ENCODE results near the gene ANKEF1.
A peak's percentile ranks its signal among the peaks of the same experiment; 100 is the strongest.

The ANKEF1 gene

GRCh38 chr20:10042086-10042485, 7.3 kb downstream of the ANKEF1 start:
- H3K4me2 ChIP-seq (ENCODE audit: low read depth, low read length, poor library complexity, severe bottlenecking), result no peak overlapping the region
- no peaks in the 10 kb centered on the region for H3K79me2 ChIP-seq (ENCODE audit: insufficient read depth, low read length)
- TF ChIP-seq CTCF (conservative IDR thresholded peaks at IDR 0.05; ENCODE audit: low read length), result no peak
- TF ChIP-seq EZH2phosphoT487 (IDR thresholded peaks at IDR 0.05; ENCODE audit: borderline replicate concordance), result no peak
- H2AFZ ChIP-seq (ENCODE audit: low read length), result no peak overlapping the region
- no peaks in the 10 kb centered on the region for H3K27me3 ChIP-seq (ENCODE audit: insufficient read depth, low read length, poor library complexity, severe bottlenecking)
- H3K9me2 ChIP-seq (replicated peaks; ENCODE audit: low read depth, low read length), result no peaks in the 10 kb centered on the region
- no peaks in the 10 kb centered on the region for H3K4me1 ChIP-seq (ENCODE audit: insufficient read depth, low read length, poor library complexity, severe bottlenecking)
- no peaks in the 10 kb centered on the region for H3K9me3 ChIP-seq (ENCODE audit: insufficient read depth, low read depth, low read length)
- no peak overlapping the region for H3K4me3 ChIP-seq (ENCODE audit: low read length, poor library complexity, severe bottlenecking)
- no peaks in the 10 kb centered on the region for H4K20me1 ChIP-seq (ENCODE audit: insufficient read depth, low read length, poor library complexity, severe bottlenecking)
- H3F3A ChIP-seq (ENCODE audit: low read depth), result no peaks in the 10 kb centered on the region
- H3K9ac ChIP-seq (ENCODE audit: low read depth, low read length, poor library complexity, severe bottlenecking), result no peak overlapping the region
- H3K36me3 ChIP-seq (ENCODE audit: insufficient read depth, low read length), result no peaks in the 10 kb centered on the region

GRCh38 chr20:10047427-10047826, 12.6 kb downstream of the ANKEF1 start:
- Histone ChIP-seq H3K27me3 (ENCODE audit: insufficient read depth, low read length, poor library complexity, severe bottlenecking) (no peaks in the 10 kb centered on the region), H4K20me1 (ENCODE audit: insufficient read depth, low read length, poor library complexity, severe bottlenecking) (no peaks in the 10 kb centered on the region), H3K4me2 (ENCODE audit: low read depth, low read length, poor library complexity, severe bottlenecking) (no peak overlapping the region), H3K4me1 (ENCODE audit: insufficient read depth, low read length, poor library complexity, severe bottlenecking) (no peaks in the 10 kb centered on the region), H3F3A (ENCODE audit: low read depth) (no peaks in the 10 kb centered on the region), H3K9ac (ENCODE audit: low read depth, low read length, poor library complexity, severe bottlenecking) (no peak overlapping the region), H3K9me2 (replicated peaks; ENCODE audit: low read depth, low read length) (no peaks in the 10 kb centered on the region), H3K9me3 (ENCODE audit: insufficient read depth, low read depth, low read length) (no peaks in the 10 kb centered on the region), H3K4me3 (ENCODE audit: low read length, poor library complexity, severe bottlenecking) (no peak overlapping the region), H3K79me2 (ENCODE audit: insufficient read depth, low read length) (no peaks in the 10 kb centered on the region), H2AFZ (ENCODE audit: low read length) (no peak overlapping the region), H3K36me3 (ENCODE audit: insufficient read depth, low read length) (no peaks in the 10 kb centered on the region)
- TF ChIP-seq EZH2phosphoT487 (IDR thresholded peaks at IDR 0.05; ENCODE audit: borderline replicate concordance), result no peak
- peak; percentile 40; the same call in 1 of the 2 replicates for TF ChIP-seq CTCF (conservative IDR thresholded peaks at IDR 0.05; ENCODE audit: low read length)

- no peaks in the 10 kb centered on the region for H4K20me1 ChIP-seq (ENCODE audit: insufficient read depth, low read length, poor library complexity, severe bottlenecking)
- H3K79me2 ChIP-seq (ENCODE audit: insufficient read depth, low read length), result no peaks in the 10 kb centered on the region
- H2AFZ ChIP-seq (ENCODE audit: low read length), result no peak overlapping the region
These were observed 16.4 kb downstream of the ANKEF1 start for GRCh38 chr20:10051185-10051584.

More at GRCh38 chr20:10051185-10051584, 16.4 kb downstream of the ANKEF1 start:
- no peaks in the 10 kb centered on the region for H3K4me1 ChIP-seq (ENCODE audit: insufficient read depth, low read length, poor library complexity, severe bottlenecking)
- no peak overlapping the region for H3K9ac ChIP-seq (ENCODE audit: low read depth, low read length, poor library complexity, severe bottlenecking)
- no peaks in the 10 kb centered on the region for H3K27me3 ChIP-seq (ENCODE audit: insufficient read depth, low read length, poor library complexity, severe bottlenecking)
- H3F3A ChIP-seq (ENCODE audit: low read depth), result no peaks in the 10 kb centered on the region
- H3K36me3 ChIP-seq (ENCODE audit: insufficient read depth, low read length), result no peaks in the 10 kb centered on the region
- no peak overlapping the region for H3K4me3 ChIP-seq (ENCODE audit: low read length, poor library complexity, severe bottlenecking)
- no peaks in the 10 kb centered on the region for H3K9me3 ChIP-seq (ENCODE audit: insufficient read depth, low read depth, low read length)
- H3K9me2 ChIP-seq (replicated peaks; ENCODE audit: low read depth, low read length), result no peaks in the 10 kb centered on the region
- no peak overlapping the region for H3K4me2 ChIP-seq (ENCODE audit: low read depth, low read length, poor library complexity, severe bottlenecking)
- TF ChIP-seq EZH2phosphoT487 (IDR thresholded peaks at IDR 0.05; ENCODE audit: borderline replicate concordance) (no peak), CTCF (conservative IDR thresholded peaks at IDR 0.05; ENCODE audit: low read length) (no peak)
